CD14-positive monocyte (primary cell): ENCODE data around the gene PADI1. TPM values are rescaled to one million over a fixed set of nuclear protein-coding genes. Genes with fewer than 3 reads are reported as not detected.

Experiments used
- DNase-seq, 3 donors: peaks; one replicate each; pipeline ENCODE4 v3.0.0-alpha.2; 2011 to 2022
- H2AFZ ChIP-seq: 2 replicates; pipeline ENCODE4 v1.6.0; 2012; ENCODE audit warnings: mild to moderate bottlenecking, low read depth, low read length, inconsistent platforms; ENCODE audit not compliant: insufficient read depth, poor library complexity, severe bottlenecking
- H3K27ac ChIP-seq, 2 donors: 1 replicate in 1 of 2; 2 replicates in 1 of 2; pipeline ENCODE4 v1.5.1; 2012 to 2013; ENCODE audit warnings: low read length in 2 of 2, control low read depth in 1 of 2, inconsistent platforms in 1 of 2, low read depth in 1 of 2, mild to moderate bottlenecking in 1 of 2
- H3K27me3 ChIP-seq, 2 donors: one replicate each; pipeline versions ENCODE4 v1.6.0 to v1.6.1; 2011 to 2013; ENCODE audit warnings: low read length in 2 of 2; ENCODE audit not compliant: control insufficient read depth in 2 of 2, insufficient read depth in 2 of 2
- H3K36me3 ChIP-seq, 2 donors: replicated peaks in 1 of 2; 1 replicate in 1 of 2; 2 replicates in 1 of 2; pipeline versions ENCODE4 v1.5.1 to v1.6.1; 2012 to 2013; ENCODE audit warnings: low read length in 2 of 2, control low read depth in 1 of 2, inconsistent platforms in 1 of 2, mild to moderate bottlenecking in 1 of 2; ENCODE audit not compliant: insufficient read depth in 2 of 2, control insufficient read depth in 1 of 2
- H3K4me1 ChIP-seq, 2 donors: 1 replicate in 1 of 2; 2 replicates in 1 of 2; pipeline versions ENCODE4 v1.5.1 to v1.6.1; 2012 to 2013; ENCODE audit warnings: low read length in 2 of 2, control low read depth in 1 of 2, inconsistent platforms in 1 of 2, mild to moderate bottlenecking in 1 of 2, moderate library complexity in 1 of 2; ENCODE audit not compliant: insufficient read depth in 2 of 2, control insufficient read depth in 1 of 2
- H3K4me2 ChIP-seq: replicated peaks from 2 replicates; pipeline ENCODE3; 2012; ENCODE audit warnings: low read length, moderate library complexity, mild to moderate bottlenecking; ENCODE audit not compliant: poor library complexity, severe bottlenecking; ENCODE audit errors: extremely low read depth
- H3K4me3 ChIP-seq, 3 experiments: fragments of 200-600 bp in 1 of 3; sonication (generic) in 1 of 3; replicated peaks in 1 of 3; 1 replicate in 2 of 3; 2 replicates in 1 of 3; pipeline ENCODE4 v1.5.1; 2011 to 2013; ENCODE audit warnings: low read length in 3 of 3, mild to moderate bottlenecking in 3 of 3, control low read depth in 2 of 3, low read depth in 2 of 3, inconsistent platforms in 1 of 3, moderate library complexity in 1 of 3
- H3K79me2 ChIP-seq: 2 replicates; pipeline ENCODE4 v1.6.0; 2012; ENCODE audit warnings: mild to moderate bottlenecking, control low read depth, inconsistent platforms, low read length, moderate library complexity; ENCODE audit not compliant: insufficient read depth
- H3K9ac ChIP-seq: 2 replicates; pipeline ENCODE4 v1.6.0; 2017; ENCODE audit warnings: low read length, mild to moderate bottlenecking; ENCODE audit not compliant: insufficient read depth, poor library complexity, severe bottlenecking
- H3K9me3 ChIP-seq, 2 donors: replicated peaks in 1 of 2; 1 replicate in 1 of 2; 2 replicates in 1 of 2; pipeline versions ENCODE4 v1.5.1 to v1.6.1; 2012 to 2013; ENCODE audit warnings: low read length in 2 of 2, control low read depth in 1 of 2; ENCODE audit not compliant: control insufficient read depth in 1 of 2, insufficient read depth in 1 of 2
- H4K20me1 ChIP-seq: 2 replicates; pipeline ENCODE4 v1.6.0; 2012; ENCODE audit warnings: mild to moderate bottlenecking, low read length, control low read depth, moderate library complexity; ENCODE audit not compliant: insufficient read depth
- H3K27ac Mint-ChIP-seq, 7 donors: one replicate each; pipeline ENCODE4 v1.8.0; 2020; ENCODE audit warnings: mild to moderate bottlenecking in 7 of 7, mixed read lengths in 7 of 7, moderate library complexity in 6 of 7, inconsistent platforms in 2 of 7
- H3K27me3 Mint-ChIP-seq, 3 donors: one replicate each; pipeline ENCODE4 v1.8.0; 2021 to 2022; ENCODE audit warnings: low read depth in 3 of 3, mild to moderate bottlenecking in 3 of 3, mixed read lengths in 3 of 3, moderate library complexity in 3 of 3, inconsistent platforms in 1 of 3
- H3K36me3 Mint-ChIP-seq, 2 donors: one replicate each; pipeline ENCODE4 v1.8.0; 2020; ENCODE audit warnings: mixed read lengths in 2 of 2, inconsistent platforms in 1 of 2, mild to moderate bottlenecking in 1 of 2
- H3K4me1 Mint-ChIP-seq: one replicate; pipeline ENCODE4 v1.8.0; 2020; ENCODE audit warnings: mild to moderate bottlenecking, mixed read lengths
- H3K4me3 Mint-ChIP-seq, 2 donors: one replicate each; pipeline ENCODE4 v1.8.0; 2020; ENCODE audit warnings: mild to moderate bottlenecking in 2 of 2, mixed read lengths in 2 of 2, moderate library complexity in 1 of 2
- H3K9me3 Mint-ChIP-seq, 7 donors: one replicate each; pipeline ENCODE4 v1.8.0; 2020 to 2022; ENCODE audit warnings: mixed read lengths in 7 of 7, mild to moderate bottlenecking in 6 of 7, moderate library complexity in 6 of 7, inconsistent platforms in 2 of 7
- WGBS: methylation state at CpG from one replicate; pipeline ENCODE4 v1.1.5; 2013; ENCODE audit warnings: missing lambda C conversion rate; ENCODE audit not compliant: insufficient coverage; 5-methylcytosine and 5-hydroxymethylcytosine counted together
- intact Hi-C, 2 donors: fragments of 100-400 bp; cut with micrococcal nuclease; formaldehyde crosslinking; loops; one replicate each; pipeline versions ENCODE4 v1.15.0 to v1.15.1; 2023
- polyA plus RNA-seq, 3 donors: library from polyadenylated mRNA; depleted of rRNA in 1 of 3; unstranded in 2 of 3; stranded (reverse) in 1 of 3; fragments of 300-500 nt in 2 of 3; fragments of >200 nt in 1 of 3; fragmentation: Illumina TruSeq in 2 of 3; gene quantifications; 1 replicate in 2 of 3; 2 replicates in 1 of 3; pipeline ENCODE4 v1.2.3, GENCODE V29; 2012 to 2021
- TF ChIP-seq, protein P1 (sequence below): fragments of 200-600 bp; IDR thresholded peaks from one replicate; pipeline ENCODE4 v1.8.0; 2022; ENCODE audit warnings: antibody characterized with exemption, mild to moderate bottlenecking

The PADI1 gene
- polyA plus RNA-seq, 3 donors = not detected

DNA sequence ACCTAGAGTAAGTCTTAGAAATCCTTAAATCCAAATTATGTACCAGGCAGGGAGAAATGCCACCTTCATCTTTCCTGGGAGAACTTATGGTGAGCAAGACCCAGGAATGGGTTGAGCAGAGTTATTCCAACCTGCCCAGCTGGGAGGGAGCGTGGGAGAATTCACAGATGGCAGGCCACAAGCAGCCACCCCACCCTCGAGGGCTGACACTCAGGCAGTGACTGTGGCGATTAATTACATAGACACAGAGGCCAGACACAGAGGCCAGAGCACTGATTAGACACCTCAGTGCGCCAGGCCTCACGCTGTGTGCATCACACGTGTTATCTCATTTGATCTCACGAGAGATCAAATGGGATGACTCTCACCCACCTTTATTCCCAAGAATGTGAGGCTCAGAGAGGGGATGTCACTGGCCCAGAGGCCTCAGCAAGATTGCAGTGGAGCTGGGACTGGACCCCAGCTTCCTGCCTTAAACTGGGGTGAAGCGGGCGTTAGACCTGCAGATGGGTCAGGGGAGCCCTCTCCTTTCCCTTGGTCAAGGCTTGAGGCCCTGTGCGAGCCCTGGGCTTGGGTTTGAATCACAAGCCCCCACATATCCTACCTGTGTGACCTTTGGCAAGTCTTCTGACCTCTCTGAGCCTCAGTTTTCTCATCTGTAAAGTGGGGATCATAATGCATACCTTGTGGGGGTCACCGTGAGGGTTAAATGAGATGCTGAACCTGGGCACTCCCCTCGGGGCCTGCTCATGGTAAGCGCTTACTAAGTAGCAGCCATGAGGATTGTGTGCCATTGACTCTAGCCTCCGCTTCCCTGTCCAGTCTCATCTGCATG lies 74.3 kb downstream of the PADI1 start:
- H3K4me3 Mint-ChIP-seq = no peak overlapping the region
- H4K20me1 ChIP-seq = no peaks in the 10 kb centered on the region
- H3K27ac ChIP-seq = no peak overlapping the region
- TF ChIP-seq, protein P1, sequence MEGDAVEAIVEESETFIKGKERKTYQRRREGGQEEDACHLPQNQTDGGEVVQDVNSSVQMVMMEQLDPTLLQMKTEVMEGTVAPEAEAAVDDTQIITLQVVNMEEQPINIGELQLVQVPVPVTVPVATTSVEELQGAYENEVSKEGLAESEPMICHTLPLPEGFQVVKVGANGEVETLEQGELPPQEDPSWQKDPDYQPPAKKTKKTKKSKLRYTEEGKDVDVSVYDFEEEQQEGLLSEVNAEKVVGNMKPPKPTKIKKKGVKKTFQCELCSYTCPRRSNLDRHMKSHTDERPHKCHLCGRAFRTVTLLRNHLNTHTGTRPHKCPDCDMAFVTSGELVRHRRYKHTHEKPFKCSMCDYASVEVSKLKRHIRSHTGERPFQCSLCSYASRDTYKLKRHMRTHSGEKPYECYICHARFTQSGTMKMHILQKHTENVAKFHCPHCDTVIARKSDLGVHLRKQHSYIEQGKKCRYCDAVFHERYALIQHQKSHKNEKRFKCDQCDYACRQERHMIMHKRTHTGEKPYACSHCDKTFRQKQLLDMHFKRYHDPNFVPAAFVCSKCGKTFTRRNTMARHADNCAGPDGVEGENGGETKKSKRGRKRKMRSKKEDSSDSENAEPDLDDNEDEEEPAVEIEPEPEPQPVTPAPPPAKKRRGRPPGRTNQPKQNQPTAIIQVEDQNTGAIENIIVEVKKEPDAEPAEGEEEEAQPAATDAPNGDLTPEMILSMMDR = no peak
- peaks cover 0 to 4% (median 0%) of the 10 kb centered on the region in 7 donors for H3K9me3 Mint-ChIP-seq
- peaks cover 79% of the 10 kb centered on the region for H3K4me1 Mint-ChIP-seq
- intact Hi-C loops = no loop called here
- DNase-seq = no peak
- H3K27ac Mint-ChIP-seq = no peak overlapping the region
- peaks cover 62 to 71% of the 10 kb centered on the region in 2 donors for H3K4me1 ChIP-seq
- no peak overlapping the region for H2AFZ ChIP-seq
- H3K27me3 ChIP-seq = no peaks in the 10 kb centered on the region
- H3K9me3 ChIP-seq = no peaks in the 10 kb centered on the region
- 87% methylated on average over 13 of the region's 14 CpGs for WGBS
- no peaks in the 10 kb centered on the region for H3K36me3 ChIP-seq
- peaks cover 0 to 4% (median 2%) of the 10 kb centered on the region in 3 donors for H3K27me3 Mint-ChIP-seq
- H3K4me3 ChIP-seq = no peak overlapping the region
- no peak overlapping the region for H3K4me2 ChIP-seq
- no peaks in the 10 kb centered on the region for H3K79me2 ChIP-seq
- no peaks in the 10 kb centered on the region for H3K36me3 Mint-ChIP-seq
- H3K9ac ChIP-seq = no peak overlapping the region

DNA sequence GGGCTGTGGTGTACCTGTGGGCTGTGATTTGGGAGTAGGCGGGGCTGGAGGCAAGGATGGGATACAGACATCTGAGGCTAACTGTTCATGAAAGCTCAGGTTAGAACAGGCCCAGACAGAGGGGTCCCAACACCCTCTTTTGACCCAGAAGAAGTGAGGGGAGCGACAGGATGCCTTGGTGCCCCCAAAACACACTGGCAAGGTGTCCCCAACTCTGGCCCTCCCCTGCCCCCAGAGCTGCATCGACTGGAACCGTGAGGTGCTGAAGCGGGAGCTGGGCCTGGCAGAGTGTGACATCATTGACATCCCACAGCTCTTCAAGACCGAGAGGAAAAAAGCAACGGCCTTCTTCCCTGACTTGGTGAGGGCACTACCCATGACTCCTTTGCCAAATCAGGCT lies 75.5 kb downstream of the PADI1 start:
- Histone ChIP-seq H3K4me2 (no peak overlapping the region), H3K36me3 (no peaks in the 10 kb centered on the region), H3K79me2 (no peaks in the 10 kb centered on the region), H2AFZ (no peak overlapping the region), H3K27ac (no peak overlapping the region), H3K9ac (no peak overlapping the region), H3K4me1 (peaks cover 68 to 77% of the 10 kb centered on the region in 2 donors), H4K20me1 (no peaks in the 10 kb centered on the region), H3K27me3 (no peaks in the 10 kb centered on the region), H3K4me3 (no peak overlapping the region), H3K9me3 (no peaks in the 10 kb centered on the region)
- peaks cover 0 to 4% (median 0%) of the 10 kb centered on the region in 3 donors for H3K27me3 Mint-ChIP-seq
- intact Hi-C loops = loop anchor here in 1 of 2 donors (5.0 kb wide), 1 partner anchor 37 kb away; no protein-coding TSS in a partner anchor
- H3K9me3 Mint-ChIP-seq = peaks cover 0 to 4% (median 0%) of the 10 kb centered on the region in 7 donors
- TF ChIP-seq, protein P1 = no peak
- no peaks in the 10 kb centered on the region for H3K36me3 Mint-ChIP-seq
- peaks cover 82% of the 10 kb centered on the region for H3K4me1 Mint-ChIP-seq
- no peak for DNase-seq
- H3K4me3 Mint-ChIP-seq = no peak overlapping the region
- 90% methylated on average over 5 of the region's 7 CpGs for WGBS
- H3K27ac Mint-ChIP-seq = peak overlapping the region in 3 of 7 donors; percentile 20 to 40 (median 25)
